Ovary (tissue), 3 donors: ENCODE results near the gene TDRKH.

Experiments
- CTCF ChIP-seq, 3 donors: fragments of 450-650 bp in 2 of 3; fragments of 200-600 bp in 1 of 3; IDR thresholded peaks; one replicate each; pipeline versions ENCODE4 v1.5.1 to v1.8.0; 2016 to 2022; ENCODE audit warnings: antibody characterized with exemption in 3 of 3, mild to moderate bottlenecking in 1 of 3
- EP300 ChIP-seq: sonication (generic); formaldehyde crosslinking; IDR thresholded peaks from one replicate; pipeline ENCODE4 v1.6.1; 2017; ENCODE audit warnings: antibody characterized with exemption
- POLR2A ChIP-seq: fragments of 450-650 bp; IDR thresholded peaks from one replicate; pipeline ENCODE4 v1.6.1; 2017; ENCODE audit warnings: antibody characterized with exemption, mild to moderate bottlenecking, moderate library complexity
- donor health status: DM: no; HTN: no; CAD: no.

- TF ChIP-seq CTCF (IDR thresholded peaks at IDR 0.05) (no peak), POLR2A (no peak), EP300 (no peak)
Measured at GRCh38 chr1:151801846-151802245, 11.5 kb upstream of the TDRKH start.
